ENCODE data around the gene FLNC.
A peak's percentile ranks its signal among the peaks of the same experiment; 100 is the strongest.

FLNC gene

GRCh38 chr7:128845475-128845874 lies 15.3 kb downstream of the FLNC start:
- no peak for DNase-seq

GRCh38 chr7:128845987-128846386 lies 15.8 kb downstream of the FLNC start:
- no peak for DNase-seq

- DNase-seq: no peak
Observed at GRCh38 chr7:128846781-128847444, 16.7 kb downstream of the FLNC start.

GRCh38 chr7:128847721-128848211 lies 17.6 kb downstream of the FLNC start:
- DNase-seq: no peak

- DNase-seq: no peak
Observed at GRCh38 chr7:128848289-128849155, 18.3 kb downstream of the FLNC start.

GRCh38 chr7:128849156-128849515 lies 18.9 kb downstream of the FLNC start:
- no peak for DNase-seq

GRCh38 chr7:128849804-128850490 lies 19.7 kb downstream of the FLNC start:
- no peak for DNase-seq

- DNase-seq: no peak
Observed at GRCh38 chr7:128852537-128853254, 22.5 kb downstream of the FLNC start.

GRCh38 chr7:128853799-128854198 lies 23.6 kb downstream of the FLNC start:
- no peak for DNase-seq

GRCh38 chr7:128854396-128854795 lies 24.2 kb downstream of the FLNC start:
- DNase-seq: no peak

GRCh38 chr7:128855559-128855958 lies 25.4 kb downstream of the FLNC start:
- no peak for DNase-seq

- no peak for DNase-seq
Observed at GRCh38 chr7:128856001-128856718, 26.0 kb downstream of the FLNC start.

- no peak for DNase-seq
Observed at GRCh38 chr7:128858380-128859231, 28.4 kb downstream of the FLNC start.

GRCh38 chr7:128859232-128860157 lies 29.3 kb downstream of the FLNC start:
- peak in 2 of 4 experiments; percentile 13 to 25 for DNase-seq

- DNase-seq: no peak
Observed at GRCh38 chr7:128860158-128861073, 30.2 kb downstream of the FLNC start.

- no peak for DNase-seq
Observed at GRCh38 chr7:128861957-128862570, 31.9 kb downstream of the FLNC start.

GRCh38 chr7:128862571-128863432 lies 32.6 kb downstream of the FLNC start, which contains the start of gene ATP6V1F:
TSS of gene ATP6V1F (plus strand) at chr7:128862856. CDS start at chr7:128862905, 49 bp downstream.
- DNase-seq: peak; percentile 99

Data from suppressor macrophage (primary cell).